HG02840 (cell line): Measurements from ENCODE around the gene CPPED1.

ENCODE experiments used
- ATAC-seq: cut with Tn5 transposase; IDR thresholded peaks from one replicate; pipeline ENCODE4 v1.9.1; 2021; ENCODE audit warnings: mild to moderate bottlenecking, moderate library complexity, moderate number of reproducible peaks; ENCODE audit not compliant: unreplicated experiment, low FRiP score

The CPPED1 gene

GRCh38 chr16:12690024-12690423 is 113.7 kb downstream of the CPPED1 start:
- ATAC-seq: no peak

DNA sequence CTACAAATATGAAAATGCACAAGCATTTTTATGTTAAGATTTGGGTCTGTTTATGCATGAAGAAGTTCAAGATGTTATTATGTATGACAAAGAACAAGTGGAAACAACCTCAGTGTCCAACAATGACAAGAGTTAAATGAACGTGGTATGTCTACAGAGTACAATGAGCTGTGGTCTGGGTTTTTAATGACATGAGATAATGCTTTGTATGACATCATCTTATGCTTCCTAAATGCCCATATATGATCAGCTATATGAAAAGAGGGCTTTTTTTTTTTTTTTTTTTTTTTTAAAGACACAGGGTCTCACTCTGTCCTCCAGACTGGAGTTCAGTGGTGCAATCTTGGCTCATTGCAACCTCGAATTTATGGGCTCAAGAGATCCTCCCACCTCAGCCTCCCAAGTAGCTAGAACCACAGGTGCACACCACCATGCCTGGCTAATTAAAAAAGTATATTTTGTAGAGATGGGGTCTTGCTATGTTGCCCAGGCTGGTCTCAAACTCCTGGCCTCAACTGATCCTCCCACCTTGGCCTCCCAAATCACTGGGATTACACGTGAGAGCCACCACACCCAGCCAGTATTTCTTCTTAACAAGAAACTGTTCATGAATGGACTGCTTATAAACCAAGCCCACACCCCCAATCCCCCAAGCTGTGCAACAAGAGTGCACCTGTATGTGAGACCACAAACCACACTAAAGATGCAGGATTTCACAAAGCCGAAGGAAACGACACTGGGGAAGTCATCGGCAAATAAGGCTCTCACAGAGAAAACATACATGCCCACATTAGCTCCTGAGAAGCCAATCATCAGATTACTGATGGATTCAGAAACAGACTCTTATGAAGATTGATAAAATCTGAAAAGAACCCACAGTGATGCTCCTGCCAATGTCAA is 114.5 kb downstream of the CPPED1 start:
- no peak for ATAC-seq

GRCh38 chr16:12685806-12686205 is 117.9 kb downstream of the CPPED1 start:
- no peak for ATAC-seq

- no peak for ATAC-seq
Measured at GRCh38 chr16:12682432-12683165, 121.1 kb downstream of the CPPED1 start.

DNA sequence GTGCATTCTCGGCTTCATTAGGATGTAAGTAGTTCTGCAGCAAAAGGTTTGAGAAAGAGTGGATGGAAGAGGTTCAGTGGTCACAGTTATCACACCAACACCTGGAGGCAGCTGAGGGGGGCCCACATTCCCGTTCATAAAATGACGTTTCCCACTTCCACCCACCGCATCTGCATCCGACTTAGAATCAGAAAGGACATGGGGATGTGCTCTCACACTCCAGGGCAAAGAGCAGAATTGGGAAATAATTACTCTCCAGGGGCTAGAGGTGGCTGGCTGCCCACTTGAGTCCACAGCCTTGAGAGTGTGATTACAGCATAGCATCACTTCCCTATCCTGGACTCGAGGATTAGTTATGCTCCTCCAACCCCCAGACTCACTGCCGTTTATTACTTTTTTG is 122.0 kb downstream of the CPPED1 start:
- no peak for ATAC-seq

DNA sequence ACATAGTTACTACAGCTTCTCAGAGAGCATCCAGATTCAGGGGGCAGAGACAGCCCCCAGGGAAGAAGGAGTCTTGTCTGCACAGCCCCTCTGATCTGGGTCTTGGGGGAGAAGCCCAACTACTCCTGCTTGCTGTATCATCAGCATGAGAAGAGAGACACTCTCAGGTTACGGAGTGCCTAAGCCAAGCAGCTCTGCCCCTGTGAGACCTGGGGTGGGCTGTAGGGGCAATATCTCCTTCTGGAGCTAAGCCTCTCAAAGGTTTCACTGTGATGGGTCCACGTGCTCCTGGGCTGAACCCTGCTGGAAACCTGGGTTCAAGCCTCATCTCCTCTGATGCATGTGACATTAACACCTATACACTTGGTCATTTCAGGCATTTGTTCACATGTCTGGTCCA is 123.2 kb downstream of the CPPED1 start:
- ATAC-seq: no peak

- no peak for ATAC-seq
Measured at GRCh38 chr16:12679660-12680272, 123.9 kb downstream of the CPPED1 start.

DNA sequence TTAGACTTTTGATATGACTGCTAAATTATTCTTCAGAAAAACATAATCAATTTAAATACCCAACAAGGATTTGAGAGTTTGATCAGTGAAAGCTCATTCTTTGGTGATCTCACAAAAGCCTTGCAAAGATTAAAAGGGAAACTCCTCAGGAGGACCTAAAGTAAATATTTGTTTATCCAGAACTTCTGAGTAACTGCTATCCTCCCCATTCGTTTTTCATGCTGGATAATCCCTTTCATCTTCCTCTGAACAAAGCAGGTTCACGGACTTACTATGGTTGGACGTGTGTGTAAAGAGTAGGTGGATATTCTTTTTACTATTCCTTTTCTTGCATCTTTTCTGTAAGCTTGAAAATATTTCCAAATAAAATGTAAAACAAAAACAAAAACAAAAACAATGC is 124.7 kb downstream of the CPPED1 start:
- ATAC-seq: no peak

- ATAC-seq: no peak
Measured at GRCh38 chr16:12677502-12677901, 126.2 kb downstream of the CPPED1 start.

DNA sequence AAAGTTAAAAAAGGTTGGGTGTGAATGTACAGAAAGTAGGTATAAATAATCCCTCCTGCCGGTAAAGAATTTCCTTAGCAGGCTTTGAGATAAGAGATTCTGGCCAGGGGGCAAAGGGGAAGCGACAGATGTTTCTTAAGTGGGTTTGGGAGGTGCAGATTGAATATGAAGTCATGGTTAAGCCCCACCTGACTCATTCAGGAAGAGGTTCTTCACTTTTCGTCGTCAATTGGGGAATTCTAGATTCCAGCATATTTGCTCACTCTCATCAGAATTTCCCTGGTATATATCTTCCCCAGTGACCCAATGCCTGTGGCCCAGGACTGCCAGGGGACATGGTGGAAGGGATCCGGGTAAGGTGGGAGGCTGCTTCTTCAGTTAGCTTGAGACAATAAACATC is 127.8 kb downstream of the CPPED1 start:
- no peak for ATAC-seq

DNA sequence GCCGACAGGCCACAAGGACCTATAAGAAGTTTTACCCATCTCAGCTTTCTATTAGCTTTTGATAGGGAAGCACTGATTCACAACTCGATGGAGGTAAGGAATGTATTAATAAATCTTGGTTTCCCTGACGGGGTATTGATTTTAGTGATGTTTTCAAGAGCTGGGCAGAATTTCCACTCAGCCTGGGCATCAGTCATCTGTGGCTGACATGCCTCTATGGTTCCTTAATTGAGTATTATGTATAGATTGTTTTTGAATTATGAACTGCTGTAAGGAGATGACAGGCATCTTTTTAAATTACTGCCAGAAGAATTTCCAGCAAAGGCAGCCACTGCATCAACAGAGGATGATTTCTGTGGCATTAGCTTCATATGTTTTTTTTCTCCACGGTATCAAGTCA is 128.6 kb downstream of the CPPED1 start:
- ATAC-seq: no peak

- no peak for ATAC-seq
Measured at GRCh38 chr16:12674524-12674923, 129.2 kb downstream of the CPPED1 start.

DNA sequence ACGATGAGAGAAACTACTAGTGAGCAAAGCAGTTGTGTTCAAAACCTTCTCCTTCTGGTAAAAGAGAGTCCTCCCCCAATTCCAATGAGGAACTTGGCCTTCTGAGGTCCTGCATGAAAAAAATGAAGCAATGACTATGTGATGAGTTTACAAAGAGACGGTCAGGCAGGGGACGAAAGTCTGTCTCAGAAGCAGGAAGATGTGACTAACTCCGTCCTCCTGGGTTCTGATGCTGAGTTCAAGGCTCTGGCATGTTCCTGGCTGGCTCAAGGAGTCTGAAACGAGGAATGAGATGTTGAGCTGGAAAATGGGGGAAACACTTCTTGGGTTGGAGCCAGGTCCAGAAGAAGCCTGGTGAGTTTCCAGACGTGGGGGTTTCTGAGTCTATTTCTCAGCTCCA is 129.6 kb downstream of the CPPED1 start:
- no peak for ATAC-seq

DNA sequence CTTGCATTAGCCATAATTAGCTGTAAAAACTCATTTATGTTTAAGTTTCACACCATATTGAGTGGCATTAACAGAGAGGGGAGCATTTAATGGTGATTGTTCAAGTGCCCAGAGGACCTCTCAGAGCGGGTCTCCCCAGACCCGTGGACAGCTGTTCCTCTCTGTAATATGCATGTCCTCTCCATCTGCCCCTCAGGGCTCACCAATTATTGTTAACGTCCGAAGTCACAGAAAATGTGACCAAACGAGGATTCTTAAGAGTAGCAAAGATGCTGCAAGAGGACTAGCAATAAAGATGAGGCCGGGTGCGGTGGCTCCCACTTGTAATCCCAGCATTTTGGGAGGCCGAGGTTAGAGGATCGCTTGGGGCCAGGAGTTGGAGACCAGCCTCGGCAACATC is 130.2 kb downstream of the CPPED1 start:
- no peak for ATAC-seq

GRCh38 chr16:12672986-12673385 is 130.7 kb downstream of the CPPED1 start:
- ATAC-seq: no peak

- ATAC-seq: no peak
Measured at GRCh38 chr16:12669908-12670307, 133.8 kb downstream of the CPPED1 start.

DNA sequence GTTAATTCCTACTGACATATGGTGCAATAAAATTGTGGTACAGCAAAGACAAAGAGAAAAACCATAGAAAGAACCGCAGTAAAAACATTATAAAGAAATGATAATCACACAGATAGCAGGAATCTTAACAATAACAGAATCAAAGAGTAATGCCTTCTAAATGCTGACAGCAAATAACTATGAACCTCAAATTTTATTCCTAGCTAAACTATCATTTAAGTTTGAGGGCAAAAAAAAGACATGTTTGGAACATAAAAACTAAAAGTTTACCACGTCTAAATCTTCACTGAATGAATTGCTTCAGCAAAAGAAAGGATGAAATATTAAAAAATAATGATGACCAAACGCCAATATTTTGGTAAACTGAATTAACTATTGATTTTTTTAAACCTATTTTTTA is 135.8 kb downstream of the CPPED1 start:
- ATAC-seq: no peak

DNA sequence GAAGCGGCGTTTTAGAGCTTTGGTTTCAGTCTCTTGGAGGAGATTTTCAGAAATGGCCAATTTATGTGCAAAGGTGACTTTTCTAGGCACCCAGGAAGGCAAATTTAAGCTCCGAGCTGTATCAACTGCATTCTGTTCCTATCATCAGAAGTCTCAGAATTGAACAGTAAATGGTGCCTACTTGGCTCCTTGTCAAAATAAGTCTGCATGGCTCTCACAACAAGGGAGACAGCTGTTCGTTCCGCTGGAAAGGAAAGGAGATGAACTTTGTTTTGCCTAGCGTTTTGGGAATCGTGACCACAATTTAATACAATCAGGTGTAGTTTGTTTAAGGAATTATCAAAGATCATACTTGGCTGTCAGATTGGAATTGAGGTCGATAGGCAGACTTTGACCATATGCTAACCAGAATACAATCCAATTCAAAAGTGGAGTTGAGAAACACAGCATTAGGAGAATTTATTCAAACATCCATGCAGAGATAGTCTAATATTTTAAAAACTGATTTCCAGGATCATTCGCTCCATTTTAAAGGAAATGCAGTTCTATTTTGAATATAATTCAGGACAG is 139.4 kb downstream of the CPPED1 start:
- no peak for ATAC-seq

DNA sequence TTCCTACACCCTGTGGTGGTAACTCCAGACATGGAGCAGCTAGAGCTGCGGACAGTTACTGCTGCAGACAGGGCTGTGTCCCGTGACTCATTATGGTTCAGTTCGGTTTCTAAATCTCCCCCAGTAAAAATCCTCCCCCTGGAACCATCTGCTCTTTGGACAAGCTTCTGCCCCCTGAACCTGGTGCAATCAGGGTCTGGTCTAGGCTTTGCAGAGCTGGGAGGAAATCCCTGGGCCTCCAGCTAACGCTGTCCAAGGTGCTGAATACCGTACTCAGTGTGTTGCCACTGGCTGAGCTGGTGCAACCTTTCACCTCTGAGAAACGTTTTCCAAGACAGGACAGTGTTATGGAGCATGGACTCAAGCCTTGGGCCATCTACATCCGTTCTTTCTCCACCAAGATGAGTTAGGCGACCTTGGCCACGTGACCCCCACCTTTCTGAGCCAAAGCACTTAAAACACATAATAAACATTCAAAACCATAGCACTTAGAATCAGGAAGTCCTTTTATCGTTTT is 142.0 kb downstream of the CPPED1 start:
- ATAC-seq: no peak

GRCh38 chr16:12659871-12660270 is 143.8 kb downstream of the CPPED1 start:
- no peak for ATAC-seq

DNA sequence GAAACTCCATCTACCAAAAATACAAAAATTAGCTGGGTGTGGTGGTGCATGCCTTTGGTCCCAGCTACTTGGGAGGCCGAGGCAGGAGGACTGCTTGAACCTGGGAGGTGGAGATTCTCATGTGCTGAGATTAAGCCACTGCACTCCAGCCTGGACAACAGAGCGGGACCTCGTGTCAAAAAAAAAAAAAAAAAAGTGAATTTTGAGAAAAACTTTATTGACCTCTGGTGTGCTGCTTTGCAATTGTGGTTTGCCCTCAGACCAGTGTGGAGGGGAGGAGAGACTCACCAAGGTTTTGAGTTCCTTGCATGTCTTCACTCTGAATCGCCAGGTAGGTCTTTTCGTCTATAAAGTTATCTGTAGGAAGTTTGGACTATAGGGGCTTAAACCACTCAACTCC is 145.2 kb downstream of the CPPED1 start:
- ATAC-seq: no peak
